HCT116 (cell line): ENCODE results near the gene MAPK4. TPM values are rescaled to one million over a fixed set of nuclear protein-coding genes. Genes with fewer than 3 reads are reported as not detected.

Experiments
- ATAC-seq: fragments of 200-7000 bp; cut with Tn5 transposase; 2 replicates; pipeline ENCODE4 v1.9.1; 2020; ENCODE audit warnings: mild to moderate bottlenecking, moderate library complexity
- BruUV-seq: library from RNA; stranded (reverse); fragments of 400-500 nt; replicated peaks from 2 replicates; lab custom pipeline; 2021; lab: Mats Ljungman, UMichigan
- CTCF ChIA-PET: fragments of 300-600 bp; sonication (Branson Sonifier 250); formaldehyde crosslinking; loops from one replicate; lab custom pipeline; 2021; ENCODE audit warnings: antibody characterized with exemption; lab: Charles Lee
- POLR2A ChIA-PET: fragments of 300-600, 350-600 bp; sonication (Branson Sonifier 250); formaldehyde crosslinking; loops from one replicate; lab custom pipeline; 2021; ENCODE audit warnings: antibody characterized with exemption; lab: Charles Lee
- RAD21 ChIA-PET, 2 experiments: fragments of 300-600 bp; sonication (Branson Sonifier 250); formaldehyde crosslinking; loops; one replicate each; lab custom pipeline; 2023; ENCODE audit warnings: low total read pairs in 2 of 2; ENCODE audit not compliant: uncharacterized antibody in 2 of 2, unreplicated experiment in 2 of 2, low non-redundant PET in 1 of 2; lab: Charles Lee
- DNase-seq: peaks from one replicate; pipeline ENCODE4 v3.0.0-alpha.2; 2010; ENCODE audit warnings: low read depth, low spot score
- H2AFZ ChIP-seq: fragments of 200-600 bp; shearing (Covaris generic), sonication (generic); 2 replicates; pipeline ENCODE4 v1.6.1; 2017; ENCODE audit warnings: low read depth, mixed run types, mixed read lengths, antibody characterized with exemption, low read length; ENCODE audit not compliant: poor library complexity, severe bottlenecking
- H3K27ac ChIP-seq: 2 replicates; pipeline ENCODE4 v1.5.1; 2012; ENCODE audit warnings: low read depth, low read length
- H3K27me3 ChIP-seq: fragments of 200-600 bp; sonication (generic); 2 replicates; pipeline ENCODE4 v1.6.1; 2016; ENCODE audit warnings: mixed run types, low read length, mixed read lengths; ENCODE audit not compliant: insufficient read depth
- H3K36me3 ChIP-seq, 2 experiments: fragments of 200-500 bp in 1 of 2; fragments of 200-600 bp in 1 of 2; sonication (Bioruptor generic) in 1 of 2; sonication (generic) in 1 of 2; 2 replicates each; pipeline versions ENCODE4 v1.5.1 to v1.6.1; 2014 to 2016; ENCODE audit warnings: low read length in 2 of 2, inconsistent platforms in 1 of 2, mixed read lengths in 1 of 2, mixed run types in 1 of 2; ENCODE audit not compliant: insufficient read depth in 2 of 2, control insufficient read depth in 1 of 2
- H3K4me1 ChIP-seq, 2 experiments: fragments of 200-600 bp in 1 of 2; sonication (generic) in 1 of 2; 2 replicates each; pipeline versions ENCODE4 v1.5.1 to v1.6.1; 2012 to 2017; ENCODE audit warnings: low read length in 2 of 2, inconsistent platforms in 1 of 2, mild to moderate bottlenecking in 1 of 2, mixed read lengths in 1 of 2, mixed run types in 1 of 2, moderate library complexity in 1 of 2; ENCODE audit not compliant: insufficient read depth in 2 of 2, control insufficient read depth in 1 of 2
- H3K4me2 ChIP-seq: fragments of 200-600 bp; sonication (generic); 2 replicates; pipeline ENCODE4 v1.6.1; 2017; ENCODE audit warnings: mixed run types, low read length, mixed read lengths
- H3K4me3 ChIP-seq, 2 experiments: fragments of 200-600 bp in 1 of 2; sonication (generic) in 1 of 2; replicated peaks in 1 of 2; 2 replicates each; pipeline ENCODE4 v1.5.1; 2011 to 2016; ENCODE audit warnings: low read length in 2 of 2, control low read depth in 1 of 2, low read depth in 1 of 2, mild to moderate bottlenecking in 1 of 2, mixed read lengths in 1 of 2, mixed run types in 1 of 2
- H3K79me2 ChIP-seq: fragments of 200-600 bp; sonication (generic); 2 replicates; pipeline ENCODE4 v1.6.1; 2017; ENCODE audit warnings: mild to moderate bottlenecking, mixed run types, low read length, moderate library complexity, mixed read lengths; ENCODE audit not compliant: insufficient read depth
- H3K9ac ChIP-seq: fragments of 200-600 bp; sonication (generic); 2 replicates; pipeline ENCODE4 v1.6.1; 2016; ENCODE audit warnings: low read length, mixed read lengths
- H3K9me2 ChIP-seq: fragments of 200-600 bp; sonication (generic), shearing (Covaris generic); 2 replicates; pipeline ENCODE4 v1.6.1; 2017; ENCODE audit warnings: mixed run types, mild to moderate bottlenecking, moderate library complexity; ENCODE audit not compliant: insufficient read depth
- H3K9me3 ChIP-seq, 2 experiments: fragments of 200-500 bp in 1 of 2; fragments of 200-600 bp in 1 of 2; sonication (Bioruptor generic) in 1 of 2; sonication (generic) in 1 of 2; 2 replicates each; pipeline ENCODE4 v1.6.1; 2014 to 2017; ENCODE audit warnings: low read length in 2 of 2, mixed read lengths in 2 of 2, inconsistent platforms in 1 of 2, low read depth in 1 of 2, mild to moderate bottlenecking in 1 of 2, mixed run types in 1 of 2, moderate library complexity in 1 of 2; ENCODE audit not compliant: control insufficient read depth in 1 of 2, insufficient read depth in 1 of 2
- H4K20me1 ChIP-seq: fragments of 200-600 bp; sonication (generic), shearing (Covaris generic); 2 replicates; pipeline ENCODE4 v1.6.1; 2017; ENCODE audit warnings: mixed run types, mild to moderate bottlenecking, moderate library complexity; ENCODE audit not compliant: insufficient read depth
- CBX3 ChIP-seq: IDR thresholded peaks from 2 replicates; pipeline ENCODE4 v1.6.1; 2012; ENCODE audit warnings: low read depth
- CEBPB ChIP-seq: IDR thresholded peaks from 2 replicates; pipeline ENCODE4 v1.6.1; 2012; ENCODE audit warnings: low read depth
- EGR1 ChIP-seq: IDR thresholded peaks from 2 replicates; pipeline ENCODE4 v1.6.1; 2012; ENCODE audit warnings: low read depth
- ELF1 ChIP-seq: IDR thresholded peaks from 2 replicates; pipeline ENCODE4 v1.6.1; 2012; ENCODE audit warnings: low read depth, borderline replicate concordance
- EZH2 ChIP-seq: fragments of 200-600 bp; sonication (generic); IDR thresholded peaks from 2 replicates; pipeline ENCODE4 v1.6.1; 2017; ENCODE audit warnings: antibody characterized with exemption, mixed run types
- FOSL1 ChIP-seq: IDR thresholded peaks from 2 replicates; pipeline ENCODE4 v1.6.1; 2012; ENCODE audit warnings: low read depth
- POLR2A ChIP-seq: IDR thresholded peaks from 2 replicates; pipeline ENCODE4 v1.7.0; 2011; ENCODE audit warnings: borderline replicate concordance; ENCODE audit not compliant: insufficient read depth, insufficient read length; ENCODE audit errors: extremely low read depth
- POLR2AphosphoS5 ChIP-seq: IDR thresholded peaks from 2 replicates; pipeline ENCODE4 v1.6.1; 2011; ENCODE audit warnings: mild to moderate bottlenecking, low read depth, low read length, moderate library complexity
- RAD21 ChIP-seq: IDR thresholded peaks from 2 replicates; pipeline ENCODE4 v1.6.1; 2012; ENCODE audit warnings: low read depth, mild to moderate bottlenecking
- SIN3A ChIP-seq: IDR thresholded peaks from 2 replicates; pipeline ENCODE4 v1.6.1; 2012; ENCODE audit warnings: low read depth
- SP1 ChIP-seq: IDR thresholded peaks from 2 replicates; pipeline ENCODE4 v1.6.1; 2012; ENCODE audit warnings: low read depth
- SRF ChIP-seq: IDR thresholded peaks from 2 replicates; pipeline ENCODE4 v1.6.1; 2012; ENCODE audit warnings: low read depth
- ZFX ChIP-seq: fragments of 450-650 bp; IDR thresholded peaks from 2 replicates; pipeline ENCODE4 v1.6.1; 2017
- ZNF274 ChIP-seq: fragments of 200-500 bp; sonication (Bioruptor generic); IDR thresholded peaks from 2 replicates; pipeline ENCODE4 v1.6.1; 2014; ENCODE audit warnings: mild to moderate bottlenecking, low read depth, low read length, inconsistent platforms
- intact Hi-C: fragments of 100-400 bp; cut with micrococcal nuclease; formaldehyde crosslinking; loops from 2 replicates; pipeline ENCODE4 v1.10.0; 2022
- total RNA-seq: library from RNA; stranded (reverse); gene quantifications from one replicate; pipeline ENCODE4 v1.2.1, GENCODE V29; 2021; ENCODE audit not compliant: unreplicated experiment
- TF ChIP-seq, protein P1 (sequence below): IDR thresholded peaks from 2 replicates; pipeline ENCODE4 v1.6.1; 2011; ENCODE audit warnings: mild to moderate bottlenecking, low read length, moderate library complexity; ENCODE audit not compliant: insufficient replicate concordance; ENCODE audit errors: extremely low read depth
- TF ChIP-seq, protein P2 (sequence below): IDR thresholded peaks from 2 replicates; pipeline ENCODE4 v1.6.1; 2012
- TF ChIP-seq, protein P3 (sequence below): IDR thresholded peaks from 2 replicates; pipeline ENCODE4 v1.6.1; 2012

The MAPK4 gene
- total RNA-seq, 1 experiment from 2014 or later = 0.89 TPM

DNA sequence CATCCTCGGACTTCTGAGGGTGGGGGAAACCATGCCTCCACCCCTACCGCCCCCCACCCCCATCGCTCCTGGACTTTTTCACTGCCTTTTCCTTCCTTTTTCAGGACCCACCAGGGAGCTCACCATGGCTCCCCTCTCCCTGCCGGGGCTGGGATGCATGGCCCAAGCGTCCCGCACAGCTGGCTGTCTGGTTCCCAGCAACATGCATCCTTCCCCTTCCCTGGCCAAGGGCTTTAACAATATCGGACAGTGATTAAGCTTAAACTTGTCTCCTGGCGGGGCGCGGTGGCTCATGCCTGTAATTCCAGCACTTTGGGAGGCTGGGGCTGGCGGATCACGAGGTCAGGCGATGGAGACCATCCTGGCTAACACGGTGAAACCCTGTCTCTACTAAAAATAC lies 215.8 kb downstream of the MAPK4 start:
- Histone ChIP-seq H4K20me1 (no peaks in the 10 kb centered on the region), H3K9me3 (no peaks in the 10 kb centered on the region), H3K4me2 (no peak overlapping the region), H2AFZ (no peak overlapping the region), H3K9me2 (no peaks in the 10 kb centered on the region), H3K4me1 (peaks cover 0 to 4% of the 10 kb centered on the region in 2 experiments; a peak in 1 of 4 replicates), H3K79me2 (no peaks in the 10 kb centered on the region), H3K9ac (no peak overlapping the region), H3K27me3 (peaks cover 8% of the 10 kb centered on the region; the same call in 1 of the 2 replicates), H3K4me3 (no peak overlapping the region), H3K27ac (no peak overlapping the region), H3K36me3 (no peaks in the 10 kb centered on the region)
- ChIA-PET CTCF (no interaction called here), RAD21 (interaction anchor here in 1 of 2 experiments (0.7 kb wide), 1 partner anchor 130 kb away, joined by 3 read pairs; no protein-coding TSS in a partner anchor), POLR2A (no interaction called here)
- intact Hi-C loops = no loop called here
- no peak for ATAC-seq
- no peak for DNase-seq
- TF ChIP-seq SP1 (no peak), CEBPB (no peak), POLR2A (no peak), SRF (no peak), ZNF274 (no peak), EGR1 (no peak), SIN3A (no peak), POLR2AphosphoS5 (no peak), FOSL1 (no peak), EZH2 (no peak), ELF1 (no peak), CBX3 (no peak), ZFX (no peak), RAD21 (no peak)
- TF ChIP-seq, protein P1, sequence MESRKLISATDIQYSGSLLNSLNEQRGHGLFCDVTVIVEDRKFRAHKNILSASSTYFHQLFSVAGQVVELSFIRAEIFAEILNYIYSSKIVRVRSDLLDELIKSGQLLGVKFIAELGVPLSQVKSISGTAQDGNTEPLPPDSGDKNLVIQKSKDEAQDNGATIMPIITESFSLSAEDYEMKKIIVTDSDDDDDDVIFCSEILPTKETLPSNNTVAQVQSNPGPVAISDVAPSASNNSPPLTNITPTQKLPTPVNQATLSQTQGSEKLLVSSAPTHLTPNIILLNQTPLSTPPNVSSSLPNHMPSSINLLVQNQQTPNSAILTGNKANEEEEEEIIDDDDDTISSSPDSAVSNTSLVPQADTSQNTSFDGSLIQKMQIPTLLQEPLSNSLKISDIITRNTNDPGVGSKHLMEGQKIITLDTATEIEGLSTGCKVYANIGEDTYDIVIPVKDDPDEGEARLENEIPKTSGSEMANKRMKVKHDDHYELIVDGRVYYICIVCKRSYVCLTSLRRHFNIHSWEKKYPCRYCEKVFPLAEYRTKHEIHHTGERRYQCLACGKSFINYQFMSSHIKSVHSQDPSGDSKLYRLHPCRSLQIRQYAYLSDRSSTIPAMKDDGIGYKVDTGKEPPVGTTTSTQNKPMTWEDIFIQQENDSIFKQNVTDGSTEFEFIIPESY = no peak
- TF ChIP-seq, protein P2, sequence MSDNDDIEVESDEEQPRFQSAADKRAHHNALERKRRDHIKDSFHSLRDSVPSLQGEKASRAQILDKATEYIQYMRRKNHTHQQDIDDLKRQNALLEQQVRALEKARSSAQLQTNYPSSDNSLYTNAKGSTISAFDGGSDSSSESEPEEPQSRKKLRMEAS = no peak
- TF ChIP-seq, protein P3, sequence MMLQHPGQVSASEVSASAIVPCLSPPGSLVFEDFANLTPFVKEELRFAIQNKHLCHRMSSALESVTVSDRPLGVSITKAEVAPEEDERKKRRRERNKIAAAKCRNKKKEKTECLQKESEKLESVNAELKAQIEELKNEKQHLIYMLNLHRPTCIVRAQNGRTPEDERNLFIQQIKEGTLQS = no peak
- BruUV-seq = no TSS peak
